GM21515 (cell line): ENCODE measurements around the gene TMEM52.

Experiments used
- ATAC-seq: cut with Tn5 transposase; IDR thresholded peaks from one replicate; pipeline ENCODE4 v1.9.1; 2021; ENCODE audit not compliant: unreplicated experiment

Gene TMEM52

GRCh38 chr1:1915911-1916840 lies 2.9 kb downstream of the TMEM52 start:
- ATAC-seq, result no peak

DNA sequence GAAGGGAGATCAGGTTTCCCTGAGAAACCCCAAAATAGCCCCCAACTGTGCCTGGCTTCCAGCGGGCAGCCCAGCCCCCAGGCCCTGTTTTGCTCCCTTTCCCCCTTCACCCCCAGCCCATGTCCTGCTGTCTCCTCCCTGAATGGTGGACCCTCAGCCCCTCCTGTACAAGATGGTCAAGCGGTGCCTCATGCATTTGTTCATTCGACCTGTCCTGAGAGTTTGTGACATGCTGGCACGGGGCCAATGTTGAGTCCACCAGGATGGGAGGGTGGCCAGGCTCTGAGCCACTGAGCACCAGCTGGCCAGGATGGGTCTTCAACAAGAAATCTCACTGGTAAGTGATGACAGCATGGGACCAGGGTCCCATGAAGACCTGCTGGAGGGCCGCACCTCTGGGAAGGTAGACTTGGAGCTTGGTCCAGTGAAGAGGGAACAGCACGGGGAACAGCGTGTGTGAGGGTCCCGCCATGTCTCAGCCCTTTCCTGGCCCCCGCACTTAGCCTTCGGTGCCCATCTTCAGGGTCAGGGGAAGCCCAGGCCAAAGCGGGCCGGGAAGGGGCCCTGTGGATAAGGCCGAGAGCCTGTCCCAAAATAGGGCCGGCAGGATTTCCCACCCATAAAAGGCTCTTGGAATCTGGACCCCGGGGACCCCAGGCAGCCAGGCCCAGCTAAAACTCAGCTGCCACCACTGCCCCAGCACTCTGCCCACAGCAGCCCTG lies 3.9 kb downstream of the TMEM52 start, which contains the start of gene CALML6:
TSS of gene CALML6 (plus strand) at position 290 of the 722 bp plus-strand sequence. CDS start at position 311, 21 bp downstream.
- ATAC-seq, result no peak

- no peak for ATAC-seq
These were observed 4.7 kb downstream of the TMEM52 start for GRCh38 chr1:1914101-1914970.

DNA sequence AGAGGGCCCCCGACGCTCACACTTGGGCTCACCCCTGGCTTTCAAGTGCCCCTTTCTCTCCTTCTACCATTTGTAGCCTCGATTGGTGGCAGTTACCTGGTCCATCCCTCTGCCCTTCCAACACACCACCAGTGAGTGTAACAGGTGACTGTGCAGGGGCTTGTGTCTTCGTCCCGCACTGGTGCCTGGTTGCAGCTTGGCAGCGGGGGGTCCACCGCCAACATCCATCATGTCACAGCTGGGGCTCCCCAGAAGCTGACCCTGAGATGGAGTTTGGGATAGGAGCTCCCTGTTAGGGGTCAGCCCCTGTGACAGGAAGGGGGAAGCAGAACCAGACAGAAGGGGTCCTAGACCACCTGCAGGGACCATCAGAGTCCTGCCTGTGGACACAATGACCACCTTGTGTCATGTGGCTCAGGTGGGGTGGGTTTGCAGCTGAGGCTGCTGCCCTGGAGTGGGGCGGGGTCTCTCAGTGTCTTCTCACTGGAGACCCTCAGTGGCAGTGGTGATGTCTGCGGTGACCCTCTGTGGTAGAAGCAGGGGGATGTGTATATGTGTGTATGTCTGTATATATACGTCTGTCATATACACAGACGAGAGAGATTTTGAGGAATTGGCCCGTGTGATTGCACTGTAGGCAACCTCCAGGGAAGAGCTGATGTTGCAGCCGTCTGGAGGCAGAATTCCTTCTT lies 7.6 kb downstream of the TMEM52 start:
- no peak for ATAC-seq

- no peak for ATAC-seq
These were observed 8.3 kb downstream of the TMEM52 start for GRCh38 chr1:1910651-1911331.

- ATAC-seq, result no peak
These were observed 9.0 kb downstream of the TMEM52 start for GRCh38 chr1:1910033-1910465.

DNA sequence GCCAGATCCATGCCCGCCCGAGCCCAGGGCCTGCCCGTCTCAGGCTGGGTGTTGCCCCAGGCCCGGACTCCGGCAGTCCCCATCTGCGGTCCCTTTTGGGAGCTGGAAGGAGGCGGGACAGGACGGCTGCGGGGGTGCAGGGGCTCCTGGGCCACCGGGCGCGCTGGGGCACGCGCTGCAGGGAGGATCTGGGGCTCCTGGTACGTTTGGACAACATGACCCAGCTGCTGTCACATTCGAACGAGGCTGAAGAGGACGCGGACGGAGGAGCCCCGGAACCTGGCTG lies 10.6 kb downstream of the TMEM52 start:
- no peak for ATAC-seq

DNA sequence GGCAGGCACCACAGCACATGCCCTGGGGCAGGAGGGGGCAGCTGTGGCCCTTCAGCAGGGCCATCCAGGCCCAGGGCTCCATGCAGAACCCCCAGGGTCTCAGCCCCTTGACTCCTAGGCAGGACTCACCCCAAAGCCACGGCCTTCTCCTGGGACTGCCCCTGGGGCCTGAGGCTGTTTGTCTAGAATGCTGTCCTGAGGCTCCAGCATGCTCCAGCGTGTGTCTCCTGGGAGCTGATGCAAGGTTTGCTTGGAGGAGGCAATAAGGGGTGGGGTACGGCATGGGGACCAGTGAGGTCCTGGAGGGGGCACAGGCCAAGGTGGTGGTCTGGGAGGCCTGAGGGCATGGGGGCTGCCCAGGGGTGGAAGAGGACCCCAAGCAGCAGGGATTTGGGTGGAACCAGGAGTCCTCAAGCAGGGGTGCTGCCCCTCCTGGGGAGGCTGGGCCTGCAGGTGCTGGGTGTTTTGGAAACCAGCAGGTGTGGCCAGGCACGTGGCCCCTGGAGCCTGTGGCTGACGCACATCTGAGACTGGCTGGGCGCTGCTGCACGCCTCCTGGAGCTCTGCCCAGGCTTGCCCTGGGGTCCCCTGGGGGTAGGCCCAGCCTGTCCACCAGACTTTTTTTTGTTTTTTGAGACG lies 11.9 kb downstream of the TMEM52 start:
- no peak for ATAC-seq

DNA sequence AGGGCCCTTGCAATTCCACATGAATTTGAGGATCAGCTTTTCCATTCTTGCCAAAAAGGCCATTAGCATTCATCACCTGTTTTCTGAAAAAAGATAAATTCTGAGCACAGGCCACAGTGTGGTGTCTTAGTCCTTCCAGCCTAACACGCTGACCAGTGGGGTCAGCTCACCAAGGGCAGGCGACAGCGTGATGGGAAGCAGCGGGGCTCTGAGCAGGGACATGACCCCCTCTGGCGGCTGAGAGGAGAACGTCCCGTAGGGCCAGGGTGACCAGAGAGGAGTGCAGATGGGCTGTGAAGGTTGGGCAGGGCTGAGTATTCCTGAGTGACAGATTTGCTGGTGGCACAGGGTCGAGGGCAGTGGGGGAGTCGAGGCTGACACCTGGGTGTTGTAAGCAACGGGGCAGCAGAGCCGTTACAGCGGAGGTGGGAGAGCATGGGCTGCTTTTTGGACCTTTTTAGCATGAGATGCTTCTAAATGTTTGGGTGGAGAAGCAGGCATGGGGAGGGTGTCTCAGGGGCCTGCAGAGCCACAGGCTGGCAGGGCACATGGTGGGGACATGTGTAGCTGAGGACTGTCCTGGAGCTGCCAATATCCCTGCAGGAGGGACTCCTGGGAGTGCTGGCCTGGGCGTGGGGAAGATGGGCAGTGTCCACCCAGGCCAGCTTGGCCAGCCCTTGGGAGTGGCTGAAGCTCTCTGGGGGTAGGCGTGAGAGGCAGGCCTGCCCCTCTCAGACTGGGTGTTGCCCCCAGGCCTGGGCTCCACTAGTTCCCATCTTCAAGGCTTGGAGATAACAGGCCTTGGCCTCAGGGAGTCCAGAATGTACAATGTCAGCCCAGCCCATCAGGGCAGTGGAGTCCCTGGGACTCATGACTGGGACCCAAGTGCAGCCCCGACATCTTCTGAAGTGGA lies 12.6 kb downstream of the TMEM52 start:
- no peak for ATAC-seq

DNA sequence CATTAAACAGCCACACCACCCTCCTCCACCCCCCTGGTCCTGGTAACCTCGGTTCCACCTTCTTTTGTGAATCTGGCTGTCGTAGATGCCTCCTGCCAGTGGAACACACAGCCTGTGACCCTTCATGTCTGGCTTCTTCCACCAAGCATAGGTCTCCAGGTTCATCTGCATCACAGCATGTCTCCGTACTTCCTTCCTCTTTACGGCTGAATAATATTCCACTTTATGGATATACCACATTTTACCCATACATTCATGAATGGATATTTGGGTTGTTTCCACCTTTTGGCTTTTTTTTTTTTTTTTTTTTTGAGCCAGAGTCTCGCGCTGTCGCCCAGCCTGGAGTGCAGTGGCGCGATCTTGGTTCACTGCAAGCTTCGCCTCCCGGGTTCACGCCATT lies 15.9 kb downstream of the TMEM52 start:
- ATAC-seq, result no peak

DNA sequence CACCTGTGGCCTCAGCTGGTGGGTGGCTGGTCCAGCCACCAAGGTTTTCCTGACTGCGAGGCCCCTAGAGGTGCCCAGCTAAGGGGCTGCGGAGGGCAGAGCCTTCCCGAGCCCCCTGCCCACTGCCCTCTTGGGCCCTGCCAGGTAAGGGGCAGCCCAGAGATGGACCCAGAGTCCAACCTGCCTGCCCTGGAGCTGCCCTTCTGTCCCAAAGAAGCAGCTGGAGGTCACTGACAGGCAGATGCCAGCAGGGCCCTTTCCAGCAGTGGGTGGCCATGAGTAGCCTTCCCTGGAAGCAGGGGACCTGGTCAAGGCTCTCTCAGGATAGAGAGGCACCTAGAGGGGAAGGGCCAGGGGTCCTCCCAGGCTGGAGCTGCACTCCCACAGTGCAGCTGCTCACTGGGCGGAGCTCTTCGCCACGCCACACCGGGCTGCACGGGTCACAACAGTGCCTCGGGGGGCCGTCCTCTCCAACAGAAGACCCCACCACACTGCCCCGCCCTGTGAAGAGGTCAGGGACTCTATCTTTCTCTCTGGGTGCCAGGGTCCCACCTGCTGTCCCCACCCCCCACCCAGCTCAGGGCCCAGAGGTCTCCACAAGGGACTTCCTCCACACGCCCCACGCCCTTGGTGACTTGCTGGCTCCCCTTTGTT lies 17.3 kb downstream of the TMEM52 start:
- no peak for ATAC-seq

DNA sequence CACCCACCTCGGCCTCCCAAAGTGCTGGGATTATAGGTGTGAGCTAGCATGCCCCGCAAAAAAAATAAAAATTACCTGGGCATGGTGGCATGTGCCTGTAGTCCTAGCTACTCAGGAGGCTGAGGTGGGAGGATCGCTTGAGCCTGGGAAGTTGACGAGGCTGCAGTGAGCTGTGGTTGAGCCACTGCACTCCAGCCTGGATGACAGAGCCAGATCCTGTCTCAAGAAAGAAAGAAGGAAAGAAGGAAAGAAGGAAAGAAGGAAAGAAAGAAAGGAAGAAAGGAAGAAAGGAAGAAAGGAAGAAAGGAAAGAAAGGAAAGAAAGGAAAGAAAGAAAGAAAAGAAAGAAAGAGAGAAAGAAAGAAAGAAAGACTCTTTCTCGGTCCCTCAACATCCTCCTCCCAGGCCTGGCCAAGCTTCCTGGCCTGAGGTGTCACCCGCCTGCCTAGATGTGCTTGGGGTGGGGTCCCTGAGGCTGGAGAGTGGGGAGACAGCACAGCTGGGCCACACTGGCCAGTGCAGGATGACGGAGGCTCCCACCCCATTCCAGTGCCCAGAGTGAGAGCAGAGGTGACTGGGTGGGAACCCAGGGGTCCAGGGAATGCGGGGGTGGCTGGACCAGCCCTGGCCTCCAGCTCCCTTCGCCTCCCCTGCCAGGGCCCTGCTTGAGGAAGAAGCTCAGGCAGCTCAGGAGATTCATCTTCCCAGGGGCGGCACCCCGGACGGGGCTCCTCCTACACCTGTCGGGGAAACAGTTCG lies 18.0 kb downstream of the TMEM52 start:
- no peak for ATAC-seq

GRCh38 chr1:1899967-1900327 lies 19.1 kb downstream of the TMEM52 start:
- no peak for ATAC-seq

DNA sequence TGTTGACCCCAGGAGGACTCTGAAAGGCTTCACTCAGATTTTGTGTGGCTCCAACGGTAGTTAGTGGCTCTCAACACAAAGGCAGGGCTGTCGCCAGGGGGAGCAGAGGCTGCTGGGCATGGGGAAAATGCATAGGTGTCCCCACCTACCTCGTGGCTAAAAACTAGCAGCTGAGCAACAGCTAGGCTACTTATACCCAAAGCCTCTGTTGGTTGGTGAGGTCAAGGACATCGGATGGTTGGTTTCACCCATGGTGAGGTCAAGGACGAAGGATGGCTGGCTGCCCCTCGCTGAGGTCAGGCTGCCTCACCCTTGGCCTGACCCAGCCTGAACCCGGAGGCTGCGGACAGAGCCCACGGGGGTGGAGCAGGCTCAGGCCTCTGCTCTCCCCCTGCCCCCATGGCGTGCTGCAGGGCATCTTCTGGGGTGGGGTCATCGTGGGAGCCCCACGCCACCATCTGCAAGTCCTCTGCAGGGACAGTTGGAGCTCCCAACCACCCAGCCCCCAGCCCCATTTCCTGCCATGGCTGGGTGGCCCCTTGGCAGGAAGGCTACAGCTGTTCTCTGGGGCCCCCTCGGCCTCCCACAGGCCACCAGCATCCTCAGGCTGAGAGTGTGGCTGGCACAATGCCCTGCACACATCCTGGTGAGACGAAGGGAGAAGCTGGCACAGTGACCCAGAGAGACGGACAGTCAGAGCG lies 19.7 kb downstream of the TMEM52 start:
- ATAC-seq, result no peak

DNA sequence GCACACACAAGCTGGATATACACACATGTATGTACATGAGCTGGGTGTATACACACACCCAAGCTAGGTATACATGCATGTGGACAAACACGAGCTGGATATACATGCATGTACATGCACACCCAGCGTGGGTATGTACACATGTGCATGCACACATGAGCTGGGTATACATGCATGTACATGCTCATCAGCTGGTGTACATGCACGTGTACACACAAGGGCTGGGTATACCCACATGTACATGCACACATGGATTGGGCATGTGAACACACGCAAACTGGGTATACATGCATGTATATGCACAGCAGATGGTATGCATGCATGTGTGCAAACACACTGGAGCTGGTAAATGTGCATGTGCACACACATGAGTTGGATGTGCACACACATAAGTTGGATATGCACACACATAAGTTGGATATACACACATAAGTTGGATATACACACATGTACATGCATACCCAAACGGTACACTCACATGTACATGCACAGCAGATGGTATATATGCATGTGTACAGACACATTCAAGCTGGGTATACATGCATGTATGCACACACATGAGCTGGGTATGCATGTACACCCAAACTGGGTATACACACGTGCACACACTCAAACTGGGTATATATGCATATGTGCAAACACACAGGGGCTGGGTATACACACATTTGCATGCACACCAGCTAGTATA lies 20.7 kb downstream of the TMEM52 start:
- no peak for ATAC-seq
